Ramos (cell line): ENCODE measurements around the gene ARAP1.

ENCODE experiments used
- in situ Hi-C: fragments of 300-500 bp; cut with MboI; formaldehyde crosslinking; loops from one replicate; pipeline ENCODE4 v1.14.3; 2022; ENCODE audit warnings: low sequenced_read_pairs; ENCODE audit not compliant: unreplicated experiment

The ARAP1 gene

DNA sequence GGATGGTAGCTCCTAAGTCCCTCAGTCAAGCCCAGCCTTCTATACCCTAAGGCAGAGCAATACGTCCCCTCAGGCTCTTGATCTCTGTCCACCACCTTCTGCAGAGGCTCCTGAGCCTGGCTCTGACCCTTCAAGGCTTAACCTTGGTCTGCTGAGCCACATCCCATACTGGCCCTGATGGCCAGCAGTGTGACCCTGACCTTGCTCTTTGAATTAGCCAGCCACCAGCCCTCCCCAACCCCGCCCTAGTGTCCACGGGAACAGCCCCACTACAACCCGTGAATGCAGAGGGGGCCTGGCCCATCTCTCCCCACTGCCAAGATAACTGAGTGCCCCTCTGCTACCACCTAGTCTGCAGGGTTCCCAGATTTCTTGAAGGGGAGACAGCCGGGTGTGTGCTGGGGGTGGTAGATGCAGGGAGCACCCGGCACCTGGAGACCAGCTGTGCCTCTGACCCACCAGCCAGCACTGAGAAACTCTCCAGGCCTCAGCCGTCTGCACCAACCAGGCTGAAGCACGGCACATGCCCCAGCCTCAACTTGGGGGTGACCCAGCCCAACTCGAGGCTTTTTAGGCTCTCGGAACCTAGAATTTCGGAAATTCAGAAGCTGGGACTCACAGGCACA lies 6.2 kb downstream of the ARAP1 start:
- in situ Hi-C loops, result no loop called here

DNA sequence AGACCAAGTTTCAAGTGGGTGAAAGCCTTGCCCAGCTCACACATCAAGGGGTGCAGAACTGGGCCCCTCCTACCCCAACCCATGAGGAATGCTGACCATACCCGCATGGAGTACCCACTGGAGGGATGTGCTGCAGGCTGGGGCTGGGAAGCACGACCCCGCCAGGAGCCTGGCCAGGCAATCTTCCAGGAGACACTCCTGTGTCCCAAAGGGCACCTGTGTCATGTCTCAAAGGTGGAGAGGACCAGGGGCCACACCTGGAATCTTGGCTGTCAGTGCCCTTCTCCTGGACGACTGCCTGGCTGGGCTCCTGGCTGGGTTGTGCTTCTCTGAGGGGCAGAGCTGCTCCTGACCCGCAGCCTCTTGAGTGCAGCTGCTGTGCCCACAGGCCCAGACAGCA lies 6.7 kb downstream of the ARAP1 start:
- in situ Hi-C loops, result no loop called here

DNA sequence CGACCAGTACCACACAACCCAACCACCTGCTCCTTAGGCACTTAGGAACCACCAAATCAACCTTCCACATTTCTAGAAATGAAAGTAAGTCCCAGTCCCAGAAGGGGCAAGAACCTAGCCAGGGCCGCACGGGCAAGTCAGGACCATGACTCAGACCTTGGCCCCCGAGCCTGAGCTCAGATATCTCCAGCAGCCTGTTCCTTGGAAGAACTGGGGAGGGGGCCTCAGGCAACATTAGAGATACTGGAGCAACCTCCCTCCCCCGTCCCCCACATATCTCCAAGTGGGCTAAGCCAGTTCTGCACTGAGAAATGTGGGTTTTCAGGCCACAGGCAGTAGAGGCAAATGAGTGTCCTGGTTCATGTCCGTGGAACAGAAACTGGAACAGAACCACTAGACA lies 7.7 kb downstream of the ARAP1 start:
- in situ Hi-C loops, result no loop called here

DNA sequence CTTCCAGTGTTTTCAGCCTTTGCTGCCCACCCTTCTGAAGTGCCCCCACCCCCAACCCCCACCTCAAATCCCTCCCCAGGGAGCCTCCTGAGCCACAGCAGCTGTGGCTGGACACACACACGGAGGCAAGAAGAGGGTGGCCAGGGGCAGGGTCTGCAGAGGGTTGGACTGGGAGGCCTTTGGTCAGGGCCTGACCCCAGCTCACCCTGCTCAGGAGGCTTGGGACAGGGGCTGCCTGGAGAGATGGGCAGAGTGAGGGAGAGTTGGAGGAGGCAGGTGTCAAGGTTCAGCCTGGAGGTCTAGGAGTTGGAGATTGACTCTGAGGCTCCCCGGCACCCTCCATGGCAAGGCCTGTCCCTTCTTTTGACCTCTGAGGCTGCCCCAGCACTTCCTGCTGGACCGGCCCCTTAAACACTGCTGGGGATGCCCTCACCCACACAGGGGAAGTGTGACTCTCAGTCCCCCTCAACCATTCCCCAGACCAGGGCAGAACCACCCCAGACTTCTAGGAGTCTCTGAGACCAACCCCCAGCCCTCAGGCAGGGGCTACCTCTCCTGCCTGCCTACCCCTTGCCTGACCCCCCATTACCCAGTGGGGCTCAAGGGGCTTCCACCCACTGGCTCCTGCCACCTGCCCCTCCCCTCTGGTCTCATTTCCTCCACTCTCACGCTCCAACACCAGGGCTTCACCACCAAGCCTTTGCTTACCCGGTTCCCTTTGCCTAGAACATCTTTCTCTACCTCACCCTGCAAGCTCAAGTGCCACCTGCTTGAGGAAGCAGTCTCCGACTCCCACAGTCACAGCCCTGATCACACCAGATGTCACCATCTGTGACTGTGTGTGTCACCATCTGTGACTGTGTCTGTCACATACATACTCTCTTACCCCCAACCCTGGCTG lies 8.6 kb downstream of the ARAP1 start:
- in situ Hi-C loops, result no loop called here

DNA sequence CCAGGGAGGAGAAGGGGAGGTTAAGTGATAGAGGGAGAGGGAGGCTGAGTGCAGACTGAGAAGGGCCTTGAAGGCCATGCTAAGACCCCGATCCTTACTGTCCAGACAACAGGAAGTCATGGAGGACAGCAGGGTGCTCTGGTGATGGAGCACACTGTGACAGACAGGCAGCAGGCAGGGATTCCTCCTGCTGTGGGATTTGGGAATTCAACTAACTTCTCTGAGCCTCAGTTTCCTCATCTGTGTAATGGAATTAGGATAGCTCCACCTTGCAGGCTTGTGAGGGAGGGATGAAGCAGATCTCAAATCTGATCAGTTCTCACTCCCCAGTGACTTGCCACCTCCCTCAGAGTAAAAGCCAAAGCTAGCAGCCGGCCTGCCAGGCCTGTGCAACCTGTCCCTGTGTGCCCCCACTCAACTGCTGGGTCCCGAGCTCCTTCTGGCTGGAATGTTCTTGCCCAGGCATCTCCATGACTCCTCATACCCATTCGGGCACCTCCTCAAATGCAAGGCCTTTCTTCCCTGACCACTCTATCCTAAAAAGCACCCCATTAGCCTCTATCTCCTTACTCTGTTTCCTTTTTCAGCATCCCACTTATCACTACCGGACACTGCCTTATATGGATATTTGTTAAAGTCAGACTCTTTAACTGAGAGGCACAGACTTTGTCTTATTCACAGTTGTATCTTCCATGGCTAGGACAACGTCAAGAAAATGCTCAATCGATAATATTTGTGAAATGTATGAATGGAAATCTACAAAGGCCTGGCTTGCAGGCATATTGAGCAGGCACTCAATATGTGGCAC lies 9.5 kb downstream of the ARAP1 start:
- in situ Hi-C loops, result no loop called here

DNA sequence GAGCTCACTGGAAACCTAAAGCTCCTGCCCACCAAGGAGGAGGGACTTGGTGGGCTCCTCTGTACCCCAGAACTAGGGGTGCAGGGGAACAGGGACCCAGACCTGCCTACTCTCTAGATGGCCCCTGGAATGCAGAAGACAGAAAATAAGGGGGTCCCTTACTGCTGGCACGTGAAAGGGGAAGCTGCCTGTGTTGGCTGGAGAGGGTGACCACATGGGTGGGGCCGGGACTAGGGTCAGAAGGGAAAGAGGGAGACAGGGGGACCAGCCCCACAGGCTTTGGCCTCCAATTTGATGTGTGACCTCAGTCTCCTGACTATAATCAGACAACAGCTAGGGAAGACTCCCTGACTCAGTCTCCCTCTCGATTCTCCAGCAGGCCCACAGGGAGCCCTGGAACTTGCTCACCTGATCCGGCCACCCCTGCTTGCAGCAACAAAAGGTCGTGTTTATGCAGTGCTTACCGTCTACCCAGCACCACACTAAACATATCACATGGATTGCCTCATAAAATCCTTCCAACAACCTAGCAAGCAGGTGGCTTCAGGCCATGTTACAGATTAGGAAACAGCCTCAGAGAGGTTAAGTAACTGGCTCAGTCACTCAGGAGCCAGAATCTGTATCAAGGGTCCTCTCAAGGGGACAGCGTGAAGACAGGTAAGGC lies 10.2 kb downstream of the ARAP1 start:
- in situ Hi-C loops, result no loop called here

DNA sequence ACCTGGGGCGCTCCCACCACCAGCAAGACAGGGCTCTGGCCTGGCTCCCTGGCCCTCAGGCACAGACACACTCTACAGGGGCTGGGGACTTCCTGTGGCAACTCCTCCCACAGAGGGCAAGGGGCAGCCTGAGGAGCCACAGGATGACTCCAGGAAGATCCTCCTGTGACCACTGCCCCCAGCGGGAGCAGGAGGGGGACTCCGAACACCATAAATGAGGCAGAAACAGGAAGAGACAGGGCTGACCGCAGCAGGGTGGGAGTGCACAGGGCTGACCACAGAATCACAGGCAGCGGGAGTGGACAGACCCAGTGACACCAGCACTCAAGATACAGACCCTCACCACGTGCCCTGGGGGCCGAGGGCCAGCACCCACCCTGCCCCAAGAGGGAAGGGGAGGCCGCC lies 10.8 kb downstream of the ARAP1 start:
- in situ Hi-C loops, result no loop called here

DNA sequence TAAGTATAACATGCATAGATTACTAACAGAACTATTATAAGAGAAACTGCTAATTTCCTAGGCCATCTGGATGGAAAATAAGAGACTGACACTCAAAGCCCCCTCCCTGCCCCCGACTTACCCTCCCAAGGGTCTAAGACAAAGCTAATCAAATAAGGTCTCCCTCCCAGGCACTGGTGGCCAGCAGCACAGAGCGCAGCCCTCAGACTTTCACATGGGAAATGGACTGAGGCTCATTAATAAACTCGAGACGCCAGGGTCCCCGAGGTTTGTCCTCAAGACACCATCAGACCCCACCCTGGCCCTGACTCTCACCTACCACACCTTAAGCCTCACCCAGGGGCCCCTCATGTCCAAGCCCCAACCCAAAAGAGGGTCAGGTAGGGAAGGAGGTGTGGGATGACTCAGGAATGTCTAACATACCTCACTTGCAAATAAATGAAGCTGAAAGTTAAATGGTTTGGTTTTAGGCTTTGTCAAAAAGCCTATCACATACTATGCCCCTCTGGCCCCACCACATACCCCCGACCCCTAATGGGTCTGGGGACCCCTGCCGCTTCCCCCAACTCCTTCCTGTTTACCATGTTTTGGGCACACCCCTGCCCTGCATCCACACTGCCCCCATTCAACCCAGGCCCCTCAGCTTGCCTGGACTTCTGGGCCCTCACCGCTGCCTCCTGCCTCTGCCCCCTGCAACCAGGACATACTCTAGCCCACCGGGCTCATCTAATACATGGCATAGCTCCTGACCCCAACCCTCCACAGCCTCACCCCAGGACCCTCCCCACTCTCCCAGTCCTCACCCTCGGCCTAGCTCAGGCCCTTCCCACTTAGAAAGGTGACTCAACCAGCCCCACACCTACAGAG lies 11.4 kb downstream of the ARAP1 start:
- in situ Hi-C loops, result no loop called here

DNA sequence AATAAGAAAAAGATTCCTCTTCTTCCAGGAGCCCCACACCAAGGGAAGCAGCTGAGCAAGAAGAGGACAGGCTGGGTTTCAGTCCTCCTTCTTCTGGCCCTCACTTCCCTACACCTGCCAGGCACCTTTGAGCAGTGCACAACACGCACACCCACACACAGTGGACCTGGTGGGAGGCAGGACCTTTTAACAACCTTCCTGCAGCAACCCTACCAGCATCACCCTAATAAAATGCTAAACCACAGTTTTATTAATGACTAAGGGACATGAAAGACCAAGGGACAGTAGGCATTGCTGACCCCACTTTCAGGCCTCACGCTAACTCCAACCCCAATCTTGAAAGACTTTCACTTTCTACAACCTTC lies 12.2 kb downstream of the ARAP1 start:
- in situ Hi-C loops, result no loop called here

DNA sequence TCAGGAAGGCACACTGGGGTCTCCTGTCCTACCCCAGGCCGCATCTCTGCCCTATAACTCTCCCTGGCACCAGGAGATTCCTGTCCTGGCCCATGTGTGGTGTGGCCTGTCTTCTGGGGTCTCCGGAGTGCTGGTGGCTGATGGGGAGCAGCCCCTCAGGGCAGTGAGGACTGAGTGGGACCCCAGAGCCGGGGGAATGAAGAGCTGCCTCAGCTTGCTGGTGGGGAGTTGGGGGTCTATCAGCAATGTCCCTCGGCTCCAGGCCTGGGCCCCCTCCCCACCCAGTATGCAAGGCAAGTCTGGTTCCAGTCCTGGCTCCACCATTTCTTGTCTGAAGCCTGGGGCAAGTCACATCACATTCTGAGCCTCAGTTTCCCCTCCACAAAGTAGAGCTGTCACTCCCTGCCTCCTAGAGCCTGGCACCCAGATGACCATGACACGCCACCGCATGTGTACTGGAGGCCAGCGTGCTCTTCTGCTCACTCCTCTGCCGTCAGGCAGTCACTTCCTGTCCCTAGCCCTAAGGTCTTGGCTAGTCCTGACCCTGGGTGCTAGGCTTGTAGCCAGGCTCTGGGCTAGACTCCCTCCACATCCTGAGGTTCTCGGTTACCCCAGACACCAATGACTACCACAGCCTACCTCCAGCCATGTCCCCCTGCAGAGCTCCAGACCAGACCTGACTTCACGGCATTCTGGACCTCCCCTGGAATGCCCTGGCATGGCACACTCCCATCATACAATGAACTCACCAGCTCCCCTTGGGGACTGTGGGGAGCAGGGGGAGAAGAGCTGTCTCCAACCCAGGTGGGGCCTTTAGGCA lies 12.8 kb downstream of the ARAP1 start:
- in situ Hi-C loops, result loop anchor here (10.0 kb wide), 1 partner anchor 415 kb away; no protein-coding TSS in a partner anchor

DNA sequence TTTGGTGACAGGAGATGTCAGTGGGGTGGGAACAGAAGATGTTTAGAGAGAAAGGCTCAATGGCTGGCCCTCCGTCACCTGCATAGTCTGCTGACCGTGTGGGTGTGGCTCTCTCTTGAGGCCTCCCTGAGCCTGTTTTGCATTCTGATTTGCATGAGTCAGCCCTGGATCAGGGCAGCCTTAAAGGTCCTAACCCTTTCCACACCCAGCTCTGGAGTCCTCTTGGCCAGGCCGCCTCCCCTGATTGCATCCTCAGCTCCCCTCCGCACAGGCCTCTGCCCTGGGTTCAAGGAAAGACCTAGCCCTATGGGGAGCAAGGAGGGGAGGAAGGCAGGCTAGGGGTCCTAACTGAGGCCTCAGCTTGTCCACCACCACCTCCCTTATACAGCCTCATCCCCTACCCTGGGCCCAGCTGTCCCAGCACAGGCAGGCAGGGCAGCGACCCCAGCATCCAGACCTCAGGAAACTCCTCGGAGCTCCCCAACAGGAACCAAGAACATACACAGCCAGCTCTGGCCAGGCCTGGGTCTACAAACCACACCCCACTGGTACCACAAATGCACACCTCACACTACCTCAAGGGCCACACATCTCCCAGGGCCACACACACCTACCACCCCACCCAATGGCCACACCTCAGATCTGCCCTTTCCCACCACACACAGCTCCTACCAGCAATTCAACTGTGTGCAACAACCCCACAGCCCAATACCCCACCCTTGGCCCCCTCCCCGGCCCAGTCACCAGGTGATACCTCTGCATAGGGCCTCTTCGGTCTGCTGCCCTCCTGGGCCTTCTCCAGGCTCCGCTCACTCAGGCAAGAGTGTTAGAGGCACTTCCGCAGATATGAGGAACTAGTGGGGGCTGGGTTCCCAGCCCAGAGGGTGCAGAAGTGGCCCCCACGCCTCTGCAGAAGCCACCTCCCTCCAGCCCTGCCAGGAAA lies 13.7 kb downstream of the ARAP1 start:
- in situ Hi-C loops, result loop anchor here (10.0 kb wide), 1 partner anchor 416 kb away; no protein-coding TSS in a partner anchor

DNA sequence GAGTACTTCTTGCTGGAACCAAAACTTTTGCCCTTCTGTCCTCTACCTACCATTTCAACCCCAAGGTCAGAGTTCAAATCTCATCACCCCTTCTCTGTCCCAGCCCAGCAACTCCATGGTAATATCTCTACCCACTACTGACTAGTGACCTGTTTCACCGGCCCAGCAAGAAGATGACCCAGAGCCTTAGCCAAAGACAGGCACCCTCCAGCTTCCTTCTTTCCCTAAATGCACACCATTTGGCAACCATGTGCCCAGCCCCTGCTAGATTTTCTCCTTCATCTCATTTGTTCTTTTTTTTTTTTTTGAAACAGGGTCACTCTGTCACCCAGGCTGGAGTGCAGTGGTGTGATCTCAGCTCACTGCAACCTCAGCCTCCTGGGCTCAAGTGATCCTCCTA lies 14.9 kb downstream of the ARAP1 start:
- in situ Hi-C loops, result loop anchor here (10.0 kb wide), 1 partner anchor 417 kb away; no protein-coding TSS in a partner anchor

DNA sequence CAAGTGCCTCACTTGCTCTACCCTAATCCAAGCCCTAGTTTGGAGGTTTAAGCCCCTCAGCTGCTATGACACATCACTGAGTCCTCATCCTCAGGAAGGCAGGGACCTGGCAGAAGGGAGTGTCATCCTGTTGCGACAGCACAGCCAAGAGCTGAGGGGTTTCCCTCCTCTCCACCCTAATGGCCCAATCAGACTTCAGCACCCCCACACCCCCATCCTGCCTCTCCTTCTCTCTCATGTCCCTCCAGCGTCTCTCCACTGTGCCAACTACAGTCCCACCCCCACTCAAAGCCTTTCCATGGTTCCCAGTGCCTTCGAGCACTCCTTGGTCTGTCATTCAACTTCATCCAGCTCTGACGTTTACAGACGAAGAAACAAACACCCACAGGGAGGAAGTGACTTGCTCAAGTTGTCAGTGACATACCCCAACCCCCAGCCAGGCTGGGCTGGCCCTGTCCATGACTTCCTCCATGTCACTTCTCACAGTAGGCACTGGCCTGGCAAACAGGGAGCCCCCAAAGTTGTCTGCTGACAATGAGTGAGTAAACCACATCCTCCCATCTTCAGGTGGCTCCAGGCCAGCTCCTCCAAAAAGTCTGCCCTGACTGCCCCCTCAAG lies 15.6 kb downstream of the ARAP1 start:
- in situ Hi-C loops, result loop anchor here (10.0 kb wide), 1 partner anchor 418 kb away; no protein-coding TSS in a partner anchor

DNA sequence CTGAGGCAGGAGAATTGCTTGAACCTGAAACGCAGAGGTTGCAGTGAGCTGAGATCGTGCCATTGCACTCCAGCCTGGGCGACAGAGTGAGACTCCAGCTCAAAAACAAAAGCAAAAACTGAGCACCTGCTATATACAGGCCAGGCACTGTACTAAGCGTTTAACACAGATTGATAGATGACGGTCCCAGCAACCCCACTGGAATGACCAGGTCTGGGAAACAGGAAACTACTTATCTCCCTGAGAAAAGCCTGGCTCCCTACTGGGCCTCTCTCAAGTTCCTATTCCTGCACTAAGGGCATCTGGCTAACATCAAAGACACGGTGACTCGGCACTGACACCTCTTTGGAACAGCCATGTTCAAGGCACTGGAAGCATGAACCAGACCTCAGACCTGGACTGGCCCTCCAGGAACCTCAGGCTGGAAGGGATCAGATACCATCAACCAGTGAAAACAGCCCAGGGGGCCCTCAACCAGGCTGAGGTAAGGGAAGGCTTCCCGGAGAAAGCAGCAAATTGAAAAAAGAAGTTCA lies 16.6 kb downstream of the ARAP1 start:
- in situ Hi-C loops, result loop anchor here (10.0 kb wide), 1 partner anchor 419 kb away; no protein-coding TSS in a partner anchor

DNA sequence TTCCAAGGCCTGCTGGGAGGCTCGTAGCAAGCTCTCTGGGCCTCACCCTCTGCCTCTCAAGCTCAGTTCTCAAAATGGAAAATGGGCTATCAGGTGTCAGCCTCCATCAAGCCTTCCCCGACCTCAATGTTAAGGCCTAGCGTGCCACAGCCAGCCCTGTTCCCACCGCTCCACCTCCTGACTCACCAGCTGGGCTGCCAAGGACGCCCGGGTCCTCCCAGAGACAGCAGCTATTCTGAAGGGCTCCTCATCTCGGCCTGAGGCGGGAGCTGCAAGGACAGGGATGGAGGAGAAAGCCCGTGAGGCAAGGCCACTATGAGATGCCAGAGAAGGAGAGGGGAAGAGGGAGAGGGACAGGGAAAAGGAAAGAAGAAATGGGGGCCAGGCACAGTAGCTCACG lies 19.9 kb downstream of the ARAP1 start:
- in situ Hi-C loops, result loop anchor here (10.0 kb wide), 1 partner anchor 422 kb away; no protein-coding TSS in a partner anchor

DNA sequence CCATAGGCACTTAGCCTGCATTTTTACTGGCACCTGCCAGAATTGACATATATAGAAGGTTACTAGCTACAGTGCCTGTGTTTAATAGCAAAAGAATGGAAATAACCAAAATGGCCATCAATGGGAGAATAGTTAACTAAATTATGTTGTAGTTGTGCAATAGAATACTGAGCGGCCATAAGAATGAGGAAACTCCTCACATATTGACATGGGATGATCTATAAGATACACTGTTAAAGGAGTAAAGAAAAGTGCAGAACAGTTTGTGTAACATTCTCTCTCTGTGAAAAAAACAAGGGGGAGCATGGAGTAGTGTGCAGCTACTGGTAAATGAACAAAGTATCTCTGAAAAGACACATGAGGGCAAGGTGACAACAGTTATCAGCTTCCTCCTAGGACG lies 21.5 kb downstream of the ARAP1 start:
- in situ Hi-C loops, result loop anchor here (10.0 kb wide), 1 partner anchor 424 kb away; no protein-coding TSS in a partner anchor
